WI38 (cell line): Measurements from ENCODE around the gene GPRC5B.

Experiments
- H3K4me3 ChIP-seq: 2 replicates; pipeline ENCODE4 v1.5.1; 2011; ENCODE audit warnings: low read depth, mild to moderate bottlenecking, control low read depth, low read length
- CTCF ChIP-seq: IDR thresholded peaks from 2 replicates; pipeline ENCODE4 v1.5.1; 2012; ENCODE audit warnings: low read depth, mild to moderate bottlenecking, control low read depth, low read length

The GPRC5B gene

DNA sequence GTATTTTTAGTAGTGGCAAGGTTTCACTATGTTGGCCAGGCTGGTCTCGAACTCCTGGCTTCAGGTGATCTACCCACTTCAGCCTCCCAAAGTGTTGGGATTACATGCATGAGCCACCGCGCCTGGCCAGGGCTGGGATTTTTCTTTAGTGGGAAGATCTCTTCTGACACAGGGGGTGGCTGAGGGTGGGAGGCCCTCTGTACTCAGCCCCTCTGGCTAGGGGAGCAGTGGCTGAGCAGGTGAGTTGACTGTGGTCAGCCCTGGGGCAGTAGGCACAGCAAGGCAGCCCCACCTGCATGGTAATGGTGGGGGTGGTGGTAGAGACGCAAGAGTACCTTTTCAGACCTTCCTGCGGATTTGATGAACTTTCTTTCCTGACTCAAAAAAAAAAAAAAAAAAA lies 12.3 kb upstream of the GPRC5B start:
- TF ChIP-seq CTCF = no peak
- no peak overlapping the region for H3K4me3 ChIP-seq

DNA sequence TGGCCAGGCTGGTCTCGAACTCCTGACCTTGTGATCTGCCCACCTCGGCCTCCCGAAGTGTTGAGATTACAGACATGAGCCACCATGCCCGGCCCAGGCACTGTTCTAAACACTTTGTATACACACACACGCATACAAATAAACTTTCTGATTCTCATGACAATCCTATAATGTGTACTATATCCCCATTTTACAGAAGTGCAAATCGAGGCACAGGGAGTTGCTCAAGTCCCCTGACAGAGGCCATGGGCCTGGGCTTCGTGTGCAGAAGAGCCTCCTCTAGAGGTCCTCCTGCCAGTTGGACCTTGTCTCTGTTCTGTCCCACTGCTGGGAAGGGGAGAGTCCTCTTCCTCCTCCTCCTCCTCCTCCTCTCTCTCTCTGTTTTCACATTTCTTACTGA lies 9.9 kb upstream of the GPRC5B start:
- no peak overlapping the region for H3K4me3 ChIP-seq
- TF ChIP-seq CTCF = no peak

- no peak overlapping the region for H3K4me3 ChIP-seq
- TF ChIP-seq CTCF = no peak
Observed at GRCh38 chr16:19892902-19893301, 8.3 kb upstream of the GPRC5B start.

GRCh38 chr16:19890901-19891300 lies 6.3 kb upstream of the GPRC5B start:
- TF ChIP-seq CTCF = no peak
- H3K4me3 ChIP-seq = no peak overlapping the region

DNA sequence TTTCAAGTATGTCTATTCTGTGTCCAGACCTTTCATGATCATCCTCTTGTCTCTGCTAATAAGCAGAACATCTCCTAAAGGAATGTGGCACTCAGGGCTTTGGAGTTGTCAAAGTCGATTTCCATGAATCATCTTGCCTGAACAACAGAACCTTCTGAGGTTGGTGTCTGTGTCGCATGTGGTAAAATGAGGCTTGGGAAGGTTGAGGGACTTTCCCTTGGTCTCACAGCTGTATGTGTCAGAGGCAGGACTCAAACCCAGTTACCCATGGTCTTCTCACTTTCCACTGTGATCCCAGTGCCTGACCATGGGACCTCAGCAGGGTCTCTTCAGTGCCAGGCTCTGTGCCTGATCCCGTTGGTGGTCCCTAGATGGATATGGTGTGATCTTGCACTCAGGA lies 4.2 kb upstream of the GPRC5B start:
- H3K4me3 ChIP-seq = no peak overlapping the region
- TF ChIP-seq CTCF = no peak

- peak; percentile 100 for TF ChIP-seq CTCF
- H3K4me3 ChIP-seq = peak overlapping the region; percentile 40; the same call in 1 of the 2 replicates
Observed at GRCh38 chr16:19886073-19886941, 1.7 kb upstream of the GPRC5B start.

- TF ChIP-seq CTCF = no peak
- H3K4me3 ChIP-seq = no peak overlapping the region
Observed at GRCh38 chr16:19885451-19886072, 914 bp upstream of the GPRC5B start.
